Bronchial epithelial cell (primary cell): Measurements from ENCODE around the gene USP49. TPM values are rescaled to one million over a fixed set of nuclear protein-coding genes. Genes with fewer than 3 reads are reported as not detected.
A peak's percentile ranks its signal among the peaks of the same experiment; 100 is the strongest.

ENCODE experiments used
- DNase-seq: peaks from one replicate; pipeline ENCODE4 v3.0.0-alpha.2; 2010; ENCODE audit warnings: low read depth
- FAIRE-seq: peaks from 2 replicates; lab custom pipeline; 2011; peaks lifted over from hg19 to GRCh38; lab: Jason Lieb, UNC
- H3K27me3 ChIP-seq: 2 replicates; pipeline ENCODE4 v1.5.1; 2011; ENCODE audit warnings: low read length; ENCODE audit not compliant: control insufficient read depth, insufficient read depth
- H3K36me3 ChIP-seq: 2 replicates; pipeline ENCODE4 v1.5.1; 2011; ENCODE audit warnings: low read length; ENCODE audit not compliant: control insufficient read depth, insufficient read depth
- H3K4me3 ChIP-seq: 2 replicates; pipeline ENCODE4 v1.5.1; 2011; ENCODE audit warnings: mild to moderate bottlenecking, low read depth, low read length, control low read depth
- CTCF ChIP-seq: IDR thresholded peaks from 2 replicates; pipeline ENCODE4 v1.5.1; 2011; ENCODE audit warnings: mild to moderate bottlenecking, moderate library complexity, low read length, control low read depth, inconsistent platforms; ENCODE audit not compliant: insufficient read depth, severe bottlenecking
- total RNA-seq: library from RNA; depleted of rRNA; stranded (reverse); fragments of >200 nt; gene quantifications from 2 replicates; pipeline ENCODE4 v1.2.1, GENCODE V29; 2014

Gene USP49
- total RNA-seq, 1 donor from 2014 or later: 1.6 TPM

DNA sequence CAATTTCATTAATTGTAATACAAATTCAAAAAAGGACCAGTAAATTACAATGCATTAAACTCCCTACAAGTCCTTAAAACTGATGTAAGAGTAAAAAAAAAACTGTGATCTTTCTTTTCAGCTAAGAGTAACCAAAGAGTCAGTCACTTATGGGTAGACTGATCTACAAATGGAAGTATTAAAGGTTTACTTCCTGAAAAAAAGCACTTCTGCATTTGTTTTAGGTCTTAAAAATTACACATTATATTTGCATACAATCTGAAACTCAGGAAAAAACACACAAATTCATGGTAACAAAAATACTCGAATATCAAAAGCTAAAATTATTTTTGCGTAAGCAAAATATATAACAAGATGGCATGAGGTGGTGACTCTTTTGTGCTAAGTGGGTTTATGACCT is 23.5 kb downstream of the USP49 start:
- no peak for TF ChIP-seq CTCF
- Histone ChIP-seq H3K36me3 (no peaks in the 10 kb centered on the region), H3K27me3 (no peaks in the 10 kb centered on the region), H3K4me3 (no peak overlapping the region)
- FAIRE-seq (no peak), DNase-seq (no peak)

DNA sequence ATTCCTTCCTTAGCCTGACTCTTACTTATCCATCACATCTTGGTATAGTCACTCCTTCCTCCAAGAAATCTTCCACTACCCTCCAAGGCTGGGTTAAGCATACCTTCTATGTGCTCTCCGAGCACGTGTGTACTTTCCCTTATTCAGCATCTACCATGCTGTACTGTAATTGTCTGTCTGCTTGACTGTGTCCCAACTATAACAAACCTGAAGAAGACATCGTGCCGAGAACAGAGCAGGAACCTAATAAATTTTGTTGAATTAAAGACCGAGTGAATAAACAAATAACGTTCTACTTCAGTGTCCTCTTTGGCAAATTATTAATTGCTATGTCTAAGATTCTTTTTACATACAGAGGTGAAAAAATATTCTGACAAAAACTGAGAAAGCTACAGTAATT is 35.8 kb downstream of the USP49 start:
- FAIRE-seq (no peak), DNase-seq (no peak)
- Histone ChIP-seq H3K36me3 (no peaks in the 10 kb centered on the region), H3K27me3 (no peaks in the 10 kb centered on the region), H3K4me3 (no peak overlapping the region)
- TF ChIP-seq CTCF: no peak

DNA sequence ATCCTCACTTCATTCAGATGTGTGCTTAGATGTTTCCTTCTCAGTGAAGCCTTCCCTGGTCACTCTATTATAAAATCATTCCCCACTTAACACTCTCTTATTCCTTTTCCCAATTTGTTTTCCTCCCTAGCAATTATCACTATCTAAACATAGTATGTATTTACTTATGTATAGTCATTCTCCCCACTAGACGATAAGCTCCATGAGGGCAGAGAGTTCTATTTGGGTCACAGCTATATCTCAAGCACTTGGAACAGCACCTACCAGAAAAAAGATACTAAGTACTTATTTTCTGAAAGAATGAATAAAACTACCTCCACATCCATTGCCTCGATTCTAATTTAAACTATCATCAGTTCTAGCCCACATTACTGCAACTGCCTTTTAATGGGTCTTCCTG is 36.5 kb downstream of the USP49 start:
- H3K4me3 ChIP-seq: no peak overlapping the region
- TF ChIP-seq CTCF: no peak
- no peak for FAIRE-seq
- no peak for DNase-seq
- no peaks in the 10 kb centered on the region for H3K27me3 ChIP-seq
- H3K36me3 ChIP-seq: no peaks in the 10 kb centered on the region

GRCh38 chr6:41850861-41851260 is 44.3 kb downstream of the USP49 start:
- Histone ChIP-seq H3K27me3 (no peaks in the 10 kb centered on the region), H3K4me3 (no peak overlapping the region), H3K36me3 (no peaks in the 10 kb centered on the region)
- no peak for FAIRE-seq
- no peak for DNase-seq
- no peak for TF ChIP-seq CTCF

- peak; percentile 72 for TF ChIP-seq CTCF
- Histone ChIP-seq H3K4me3 (no peak overlapping the region), H3K36me3 (no peaks in the 10 kb centered on the region), H3K27me3 (no peaks in the 10 kb centered on the region)
- DNase-seq (peak; percentile 98), FAIRE-seq (peak; percentile 13)
These were observed 48.4 kb downstream of the USP49 start for GRCh38 chr6:41846666-41847237.

GRCh38 chr6:41843178-41843577 is 52.0 kb downstream of the USP49 start:
- no peak for TF ChIP-seq CTCF
- Histone ChIP-seq H3K36me3 (no peaks in the 10 kb centered on the region), H3K4me3 (no peak overlapping the region), H3K27me3 (no peaks in the 10 kb centered on the region)
- FAIRE-seq (no peak), DNase-seq (no peak)
